Central memory CD4-positive, alpha-beta T cell (primary cell): ENCODE results near the gene CPPED1.
"Not testable (repeated sequence)": the region's sequence is repeated elsewhere in the genome, so short reads cannot be mapped to it uniquely, and the experiment has no call there.

Experiments
- DNase-seq: peaks from one replicate; pipeline ENCODE4 v3.0.0; 2022
- total RNA-seq, 3 experiments: gene quantifications; one replicate each; lab custom pipeline; 2026; lab: John Stamatoyannopoulos, UW

Gene CPPED1, protein sequence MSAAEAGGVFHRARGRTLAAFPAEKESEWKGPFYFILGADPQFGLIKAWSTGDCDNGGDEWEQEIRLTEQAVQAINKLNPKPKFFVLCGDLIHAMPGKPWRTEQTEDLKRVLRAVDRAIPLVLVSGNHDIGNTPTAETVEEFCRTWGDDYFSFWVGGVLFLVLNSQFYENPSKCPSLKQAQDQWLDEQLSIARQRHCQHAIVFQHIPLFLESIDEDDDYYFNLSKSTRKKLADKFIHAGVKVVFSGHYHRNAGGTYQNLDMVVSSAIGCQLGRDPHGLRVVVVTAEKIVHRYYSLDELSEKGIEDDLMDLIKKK
- total RNA-seq, result 7.1 to 12.0 (median 11.7) reads per million in 3 experiments

DNA sequence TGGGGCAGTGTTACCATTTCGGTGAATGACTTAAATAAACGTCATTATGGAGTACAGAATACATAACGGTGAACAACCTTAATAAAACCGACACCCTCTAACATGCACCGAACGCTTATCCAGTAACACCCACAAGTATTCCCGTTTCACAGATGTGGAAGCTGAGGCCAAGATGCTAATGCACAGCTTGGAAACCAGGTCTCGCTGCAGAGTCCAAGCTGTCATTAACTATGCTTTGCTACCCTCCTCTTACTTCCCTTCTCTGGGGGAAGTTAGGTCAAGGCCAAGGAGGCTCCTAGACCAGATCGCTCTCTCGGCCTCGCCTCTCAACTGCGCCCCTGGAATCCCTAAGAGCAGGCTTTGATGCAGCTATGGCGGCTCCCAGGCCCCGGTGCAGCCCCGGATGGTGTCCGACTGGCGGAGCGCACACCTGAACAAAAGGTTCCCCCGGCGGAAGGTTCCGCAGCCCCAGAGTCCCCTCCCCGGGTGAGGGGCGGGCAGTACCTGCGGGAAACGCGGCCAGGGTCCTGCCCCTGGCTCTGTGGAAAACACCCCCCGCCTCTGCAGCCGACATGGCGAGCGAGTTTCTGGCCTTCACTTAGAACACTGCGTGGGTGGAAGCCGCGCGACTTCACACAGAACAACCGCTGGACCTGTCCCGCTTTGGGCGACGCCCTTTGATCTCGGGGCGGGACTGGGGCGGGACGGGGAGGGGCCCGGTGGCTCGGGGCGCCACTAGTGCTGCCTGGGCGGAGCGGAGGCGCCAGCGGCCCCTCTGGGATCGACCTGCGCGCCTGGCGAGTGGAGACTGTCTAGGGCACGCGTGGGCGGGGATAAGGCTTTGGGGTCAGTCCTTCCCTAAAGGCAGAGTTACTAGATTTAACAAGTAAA is at the start of gene CPPED1:
TSS of gene CPPED1 (minus strand) at position 685 of the 891 bp plus-strand sequence. CDS start at position 574, 111 bp downstream.
- peak; percentile 87 for DNase-seq

GRCh38 chr16:12850186-12850585 is 46.5 kb upstream of the CPPED1 start:
- DNase-seq, result no peak

GRCh38 chr16:12846592-12846991 is 42.9 kb upstream of the CPPED1 start:
- no peak for DNase-seq

DNA sequence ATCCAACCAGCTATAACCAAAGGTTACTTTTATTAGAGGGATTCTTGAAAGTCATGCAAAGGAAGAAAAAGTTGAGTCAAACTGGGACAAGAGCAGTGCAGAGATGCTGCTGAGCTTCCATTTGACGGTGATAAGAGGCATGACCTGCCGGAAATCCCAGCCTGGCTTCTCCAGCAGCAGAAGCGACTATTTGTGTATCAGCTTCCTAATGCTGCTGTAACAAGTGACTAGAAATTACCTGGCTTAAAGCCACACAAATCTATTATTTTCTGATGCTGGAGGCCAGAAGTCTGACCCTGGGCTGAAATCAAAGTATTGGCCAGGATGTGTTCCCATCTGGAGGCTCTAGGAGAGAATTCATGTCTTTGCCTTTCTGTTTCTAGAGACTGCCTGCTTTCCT is 41.6 kb upstream of the CPPED1 start:
- no peak for DNase-seq

GRCh38 chr16:12837756-12838155 is 34.1 kb upstream of the CPPED1 start:
- no peak for DNase-seq

- no peak for DNase-seq
These were observed 33.6 kb upstream of the CPPED1 start for GRCh38 chr16:12837291-12837690.

GRCh38 chr16:12833926-12834325 is 30.2 kb upstream of the CPPED1 start:
- no peak for DNase-seq

DNA sequence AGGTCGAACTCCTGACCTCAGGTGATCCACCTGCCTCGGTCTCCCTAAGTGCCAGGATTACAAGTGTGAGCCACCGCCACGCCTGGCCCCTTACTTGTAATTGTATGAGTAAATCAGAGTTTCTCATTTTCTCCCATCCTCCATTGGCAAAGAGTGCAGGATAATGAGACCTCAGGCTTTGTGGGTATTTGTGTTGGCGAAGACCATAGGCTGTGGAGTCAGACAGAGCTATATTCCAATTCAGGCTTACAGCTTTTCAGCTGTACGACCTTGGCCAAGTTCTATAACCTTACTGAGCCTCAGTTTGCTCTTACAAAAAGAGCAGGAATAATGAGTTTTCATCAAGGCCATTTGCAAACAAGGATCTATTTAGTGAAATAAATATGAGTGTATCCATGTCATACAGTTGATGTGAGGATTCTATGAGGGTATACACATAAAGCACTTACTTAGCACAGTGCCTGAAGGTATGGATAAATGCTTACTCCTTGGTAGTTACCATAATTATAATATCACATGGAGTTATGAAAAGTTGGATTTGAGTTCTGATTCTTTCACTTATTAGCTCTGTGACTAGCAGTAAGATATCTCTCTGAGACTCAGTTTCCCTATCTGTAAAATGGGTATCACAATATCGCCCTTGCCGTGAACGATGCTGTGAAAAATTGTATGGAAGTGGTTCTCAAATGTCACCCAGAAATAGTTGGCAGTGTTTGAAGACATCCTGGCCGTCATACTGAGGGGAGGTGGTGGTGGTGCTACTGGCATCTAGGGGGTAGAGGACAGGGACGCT is 25.6 kb upstream of the CPPED1 start:
- DNase-seq, result no peak

DNA sequence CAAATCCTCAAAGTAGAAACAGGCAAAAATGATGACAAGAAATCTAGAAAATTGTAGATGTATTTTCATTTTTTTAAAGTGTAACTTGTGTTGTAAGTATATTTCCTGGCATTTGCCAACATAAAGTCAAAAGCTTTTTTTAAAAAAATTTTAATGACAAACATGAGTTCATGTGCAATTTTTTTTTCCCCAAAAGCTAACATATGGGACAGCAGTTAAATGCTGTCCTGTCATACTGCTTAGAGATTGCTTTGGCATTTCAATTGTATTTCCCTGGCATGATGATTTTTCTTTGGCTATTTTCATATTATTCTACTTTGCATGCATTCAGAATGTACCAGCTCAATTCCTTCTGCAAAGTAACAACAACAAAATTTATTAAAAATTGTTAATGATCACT is 24.5 kb upstream of the CPPED1 start:
- no peak for DNase-seq

DNA sequence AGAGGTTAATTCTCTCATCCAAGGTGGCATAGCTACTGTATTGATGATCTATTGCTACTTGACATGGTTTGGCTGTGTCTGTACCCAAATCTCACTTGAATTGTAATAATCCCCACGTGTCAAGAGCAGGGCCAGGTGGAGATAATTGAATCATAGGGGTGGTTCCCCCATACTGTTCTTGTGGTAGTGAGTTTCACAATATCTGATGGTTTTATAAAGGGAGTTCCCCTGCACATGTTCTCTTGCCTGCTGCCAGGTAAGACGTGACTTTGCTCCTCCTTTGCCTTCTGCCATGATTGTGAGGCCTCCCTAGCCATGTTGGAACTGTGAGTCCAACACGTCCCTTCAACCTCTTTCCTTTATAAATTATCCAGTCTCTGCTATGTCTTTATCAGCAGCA is 22.9 kb upstream of the CPPED1 start:
- DNase-seq, result no peak

GRCh38 chr16:12819126-12820117 is 15.7 kb upstream of the CPPED1 start:
- DNase-seq, result peak; percentile 53

DNA sequence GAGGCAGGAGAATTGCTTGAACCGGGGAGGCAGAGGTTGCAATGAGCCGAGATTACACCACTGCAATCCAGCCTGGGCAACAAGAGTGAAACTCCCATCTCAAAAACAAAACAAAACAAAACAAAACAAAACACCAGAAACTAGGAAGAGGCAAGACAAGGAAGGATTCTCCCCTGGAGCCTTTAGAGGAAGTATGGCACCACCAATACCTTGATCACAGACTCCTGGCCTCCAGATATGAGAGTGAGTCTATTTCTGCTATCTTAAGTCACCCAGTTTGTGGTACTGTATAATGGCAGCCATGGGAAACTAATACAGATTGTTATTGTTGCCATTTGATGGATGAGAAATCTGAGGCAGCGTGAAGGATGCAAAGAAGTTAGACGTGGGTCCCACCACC is 14.6 kb upstream of the CPPED1 start:
- no peak for DNase-seq

DNA sequence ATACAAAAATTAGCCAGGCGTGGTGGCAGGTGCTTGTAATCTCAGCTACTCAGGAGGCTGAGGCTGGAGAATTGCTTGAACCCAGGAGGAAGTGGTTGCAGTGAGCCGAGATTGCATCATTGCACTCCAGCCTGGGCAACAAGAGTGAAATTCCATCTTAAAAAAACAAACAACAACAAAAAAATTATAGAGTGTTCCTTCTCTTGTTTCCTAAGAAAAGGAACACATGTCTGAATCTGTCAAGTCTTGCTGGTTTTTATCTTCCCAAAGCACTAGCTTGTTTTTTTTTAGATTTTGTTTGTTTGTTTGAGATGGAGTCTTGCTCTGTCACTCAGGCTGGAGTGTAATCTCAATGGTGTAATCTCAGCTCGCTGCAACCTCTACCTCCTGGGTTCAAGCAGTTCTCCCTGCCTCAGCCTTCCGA is 13.1 kb upstream of the CPPED1 start:
- not testable (repeated sequence) for DNase-seq

DNA sequence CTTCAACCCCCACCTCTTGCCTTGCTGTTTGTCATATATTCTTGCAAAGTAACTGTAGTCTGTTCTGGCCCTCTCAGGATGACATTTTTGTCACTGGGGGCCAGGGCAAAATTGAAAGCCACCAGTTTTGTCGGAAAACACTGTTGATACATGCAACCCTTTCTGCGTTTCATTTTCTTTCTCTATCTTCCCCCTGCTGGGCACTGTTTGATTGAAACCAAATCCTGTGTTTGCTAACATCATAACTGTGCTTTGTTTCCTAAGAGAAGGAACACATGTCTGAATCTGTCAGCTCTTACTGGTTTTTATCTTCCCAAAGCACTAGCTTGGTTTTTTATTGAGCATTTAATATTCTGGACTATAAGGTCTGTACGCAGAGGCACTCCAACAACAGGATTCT is 11.7 kb upstream of the CPPED1 start:
- no peak for DNase-seq

DNA sequence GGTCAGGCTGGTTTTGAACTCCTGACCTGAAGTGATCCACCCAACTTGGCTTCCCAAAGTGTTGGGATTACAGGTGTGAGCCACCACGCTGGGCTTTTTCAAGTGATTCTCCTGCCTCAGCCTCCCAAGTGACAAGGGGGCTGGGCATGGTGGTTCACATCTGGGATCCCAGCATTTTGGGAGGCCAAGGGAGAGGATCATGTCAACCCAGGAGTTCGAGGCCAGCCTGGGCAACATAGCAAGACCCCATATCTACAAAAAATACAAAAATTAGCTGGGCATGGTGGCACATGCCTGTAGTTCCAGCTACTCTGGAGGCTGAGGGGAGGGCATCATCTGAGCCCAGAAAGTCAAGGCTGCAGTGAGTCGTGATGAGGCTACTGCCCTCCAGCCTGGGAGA is 10.0 kb upstream of the CPPED1 start:
- not testable (repeated sequence) for DNase-seq

- not testable (repeated sequence) for DNase-seq
These were observed 9.6 kb upstream of the CPPED1 start for GRCh38 chr16:12813321-12813720.

DNA sequence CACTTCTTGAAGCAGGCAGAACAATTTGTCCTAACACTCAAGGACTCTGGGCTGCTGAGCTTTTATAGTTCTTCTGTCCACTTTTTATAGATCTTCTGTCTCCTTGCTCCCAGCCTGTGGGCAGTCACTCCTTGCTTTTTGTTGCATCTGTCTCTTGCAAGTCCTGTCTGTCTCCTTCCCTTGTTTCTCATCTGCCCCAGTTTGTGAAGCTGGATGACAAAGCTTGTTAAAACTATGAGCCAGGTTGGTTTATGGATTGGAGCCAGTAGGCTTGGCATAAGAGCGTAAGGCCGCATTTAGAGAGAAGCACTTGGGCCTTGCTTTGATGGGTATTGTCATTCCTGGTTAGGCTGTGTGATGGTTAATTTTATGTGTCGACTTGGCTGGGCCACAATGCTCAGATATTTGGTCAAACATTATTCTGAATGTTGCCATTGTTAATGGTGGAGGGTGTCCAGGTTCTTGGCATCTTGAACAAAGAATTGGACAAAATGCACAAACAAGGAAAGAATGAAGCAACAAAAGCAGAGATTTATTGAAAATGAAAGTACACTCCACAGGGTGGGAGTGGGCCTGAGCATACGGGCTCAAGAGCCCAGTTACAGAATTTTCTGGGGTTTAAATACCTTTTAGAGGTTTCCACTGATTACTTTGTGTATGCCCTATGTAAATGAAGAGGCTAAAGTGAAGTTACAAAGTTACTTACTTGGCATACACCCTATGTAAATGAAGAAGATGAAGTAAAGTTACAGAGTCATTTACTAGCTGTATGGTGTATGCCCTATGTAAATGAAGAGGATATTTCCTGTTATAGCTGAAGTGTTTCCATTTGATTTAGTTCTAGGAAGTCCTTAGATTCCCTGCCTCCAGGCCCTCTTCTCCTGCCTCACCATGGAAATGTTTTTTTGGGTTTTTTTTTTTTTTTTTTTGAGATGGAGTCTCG is 8.0 kb upstream of the CPPED1 start:
- DNase-seq, result no peak

- DNase-seq, result no peak
These were observed 1.4 kb upstream of the CPPED1 start for GRCh38 chr16:12805066-12805465.

DNA sequence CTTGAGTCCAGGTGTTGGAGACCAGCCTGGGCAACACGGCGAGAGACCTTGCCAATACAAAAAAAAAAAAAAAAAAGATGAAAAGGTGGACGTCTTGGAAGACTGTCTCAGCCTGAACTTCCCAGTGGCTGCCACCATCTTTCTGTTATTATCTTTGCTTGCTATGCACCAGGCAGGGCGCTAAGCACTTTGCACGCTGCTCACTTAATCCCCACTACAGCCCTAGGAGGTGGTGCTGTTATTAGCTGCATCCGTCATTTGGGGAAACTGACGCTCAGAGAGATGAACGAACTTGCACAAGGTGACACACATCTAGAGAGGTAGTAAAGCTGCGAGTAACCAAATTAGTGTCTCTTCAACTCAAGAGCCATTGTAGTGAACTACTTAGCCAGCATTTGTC is 708 bp upstream of the CPPED1 start:
- no peak for DNase-seq

GRCh38 chr16:12802661-12803060 is 1.0 kb downstream of the CPPED1 start:
- DNase-seq, result no peak

DNA sequence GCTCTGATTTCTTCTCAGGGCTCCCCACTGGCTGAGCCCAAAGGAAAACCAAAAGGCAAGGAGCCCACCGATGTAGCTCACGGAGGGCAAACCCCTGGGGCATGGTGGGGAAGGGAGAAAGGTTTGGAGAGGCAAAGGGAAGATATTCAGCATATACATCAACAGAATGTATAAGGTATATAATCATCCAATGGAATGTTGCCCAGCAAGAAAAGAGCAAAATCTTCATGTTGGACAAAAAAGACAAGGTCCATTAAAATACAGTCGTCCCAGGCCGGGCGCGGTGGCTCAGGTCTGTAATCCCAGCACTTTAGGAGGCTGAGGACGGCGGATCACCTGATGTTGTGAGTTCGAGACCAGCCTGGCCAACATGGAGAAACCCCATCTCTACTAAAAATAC is 1.6 kb downstream of the CPPED1 start:
- DNase-seq, result no peak
